MCF 10A (cell line): ENCODE data around the gene PPP1R15A. TPM values are rescaled to one million over a fixed set of nuclear protein-coding genes. Genes with fewer than 3 reads are reported as not detected.

ENCODE experiments used
- BruUV-seq: library from RNA; stranded (reverse); fragments of 400-500 nt; replicated peaks from 2 replicates; lab custom pipeline; 2021; lab: Mats Ljungman, UMichigan
- CTCF ChIA-PET: fragments of 300-600 bp; sonication (Branson Sonifier 250); formaldehyde crosslinking; extraction: SDS; loops from one replicate; lab custom pipeline; 2021; ENCODE audit warnings: antibody characterized with exemption, inconsistent platforms; lab: Yijun Ruan, JAX
- POLR2A ChIA-PET: fragments of 300-600, 350-650 bp; sonication (Branson Sonifier 250); formaldehyde crosslinking; extraction: SDS; loops from one replicate; lab custom pipeline; 2020; ENCODE audit warnings: antibody characterized with exemption, inconsistent platforms; lab: Yijun Ruan, JAX
- DNase-seq: peaks from one replicate; pipeline ENCODE4 v3.0.0-alpha.2; 2018; ENCODE audit not compliant: unreplicated experiment
- H3K27ac Mint-ChIP-seq: one replicate; pipeline ENCODE4 v1.8.0; 2022; ENCODE audit warnings: mild to moderate bottlenecking, low read depth, mixed read lengths; ENCODE audit not compliant: unreplicated experiment
- H3K27me3 Mint-ChIP-seq: one replicate; pipeline ENCODE4 v1.8.0; 2022; ENCODE audit warnings: mixed read lengths; ENCODE audit not compliant: insufficient read depth, unreplicated experiment
- H3K36me3 Mint-ChIP-seq: one replicate; pipeline ENCODE4 v1.8.0; 2022; ENCODE audit warnings: mild to moderate bottlenecking, moderate library complexity, mixed read lengths; ENCODE audit not compliant: insufficient read depth, unreplicated experiment
- H3K4me1 Mint-ChIP-seq: one replicate; pipeline ENCODE4 v1.8.0; 2022; ENCODE audit warnings: mixed read lengths; ENCODE audit not compliant: insufficient read depth, unreplicated experiment
- H3K4me3 Mint-ChIP-seq: one replicate; pipeline ENCODE4 v1.8.0; 2022; ENCODE audit warnings: mild to moderate bottlenecking, moderate library complexity, mixed read lengths; ENCODE audit not compliant: unreplicated experiment
- H3K9me3 Mint-ChIP-seq: one replicate; pipeline ENCODE4 v1.8.0; 2022; ENCODE audit warnings: mixed read lengths; ENCODE audit not compliant: unreplicated experiment
- intact Hi-C: fragments of 100-400 bp; cut with micrococcal nuclease; formaldehyde crosslinking; loops from 2 replicates; pipeline ENCODE4 v1.14.1; 2022
- total RNA-seq: library from RNA; stranded (reverse); gene quantifications from 2 replicates; pipeline ENCODE4 v1.2.3, GENCODE V29; 2022
- TF ChIP-seq, protein P1 (sequence below): fragments of 200-600 bp; IDR thresholded peaks from one replicate; pipeline ENCODE4 v1.8.0; 2022; ENCODE audit warnings: antibody characterized with exemption, mild to moderate bottlenecking; ENCODE audit not compliant: unreplicated experiment

Gene PPP1R15A
- total RNA-seq, 1 experiment from 2014 or later: 207 TPM

DNA sequence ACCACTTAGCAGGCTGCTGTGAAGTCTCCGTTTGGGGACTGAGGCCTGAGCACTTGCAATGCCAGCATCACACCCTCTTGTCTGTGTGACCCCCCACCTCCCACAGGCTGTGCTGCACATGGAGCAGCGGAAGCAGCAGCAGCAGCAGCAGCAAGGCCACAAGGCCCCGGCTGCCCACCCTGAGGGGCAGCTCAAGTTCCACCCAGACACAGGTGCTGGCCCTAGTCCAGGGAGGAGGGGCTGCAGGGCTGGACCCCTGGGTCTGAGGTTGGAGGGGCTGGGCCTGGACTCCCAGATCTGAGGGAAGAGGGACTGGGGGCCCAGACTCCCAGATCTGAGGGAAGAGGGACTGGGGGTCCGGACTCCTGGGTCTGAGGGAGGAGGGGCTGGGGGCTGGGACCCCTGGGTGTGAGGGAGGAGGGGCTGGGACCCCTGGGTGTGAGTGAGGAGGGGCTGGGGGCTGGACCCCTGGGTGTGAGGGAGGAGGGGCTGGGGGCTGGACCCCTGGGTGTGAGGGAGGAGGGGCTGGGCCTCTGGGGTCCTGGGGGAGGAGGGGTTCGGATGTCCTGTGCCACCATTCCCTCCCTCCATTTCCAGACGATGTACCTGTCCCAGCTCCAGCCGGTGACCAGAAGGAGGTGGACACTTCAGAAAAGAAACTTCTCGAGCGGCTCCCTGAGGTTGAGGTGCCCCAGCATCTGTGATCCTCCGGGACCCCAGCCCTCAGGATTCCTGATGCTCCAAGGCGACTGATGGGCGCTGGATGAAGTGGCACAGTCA lies 49.7 kb downstream of the PPP1R15A start:
- no TSS peak for BruUV-seq
- TF ChIP-seq, protein P1, sequence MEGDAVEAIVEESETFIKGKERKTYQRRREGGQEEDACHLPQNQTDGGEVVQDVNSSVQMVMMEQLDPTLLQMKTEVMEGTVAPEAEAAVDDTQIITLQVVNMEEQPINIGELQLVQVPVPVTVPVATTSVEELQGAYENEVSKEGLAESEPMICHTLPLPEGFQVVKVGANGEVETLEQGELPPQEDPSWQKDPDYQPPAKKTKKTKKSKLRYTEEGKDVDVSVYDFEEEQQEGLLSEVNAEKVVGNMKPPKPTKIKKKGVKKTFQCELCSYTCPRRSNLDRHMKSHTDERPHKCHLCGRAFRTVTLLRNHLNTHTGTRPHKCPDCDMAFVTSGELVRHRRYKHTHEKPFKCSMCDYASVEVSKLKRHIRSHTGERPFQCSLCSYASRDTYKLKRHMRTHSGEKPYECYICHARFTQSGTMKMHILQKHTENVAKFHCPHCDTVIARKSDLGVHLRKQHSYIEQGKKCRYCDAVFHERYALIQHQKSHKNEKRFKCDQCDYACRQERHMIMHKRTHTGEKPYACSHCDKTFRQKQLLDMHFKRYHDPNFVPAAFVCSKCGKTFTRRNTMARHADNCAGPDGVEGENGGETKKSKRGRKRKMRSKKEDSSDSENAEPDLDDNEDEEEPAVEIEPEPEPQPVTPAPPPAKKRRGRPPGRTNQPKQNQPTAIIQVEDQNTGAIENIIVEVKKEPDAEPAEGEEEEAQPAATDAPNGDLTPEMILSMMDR: no peak
- intact Hi-C loops: no loop called here
- ChIA-PET CTCF (no interaction called here), POLR2A (no interaction called here)
- Mint-ChIP-seq H3K27me3 (no peaks in the 10 kb centered on the region), H3K4me1 (no peaks in the 10 kb centered on the region), H3K27ac (no peak overlapping the region), H3K9me3 (no peaks in the 10 kb centered on the region), H3K36me3 (peaks cover 10% of the 10 kb centered on the region), H3K4me3 (no peak overlapping the region)
- DNase-seq: no peak

DNA sequence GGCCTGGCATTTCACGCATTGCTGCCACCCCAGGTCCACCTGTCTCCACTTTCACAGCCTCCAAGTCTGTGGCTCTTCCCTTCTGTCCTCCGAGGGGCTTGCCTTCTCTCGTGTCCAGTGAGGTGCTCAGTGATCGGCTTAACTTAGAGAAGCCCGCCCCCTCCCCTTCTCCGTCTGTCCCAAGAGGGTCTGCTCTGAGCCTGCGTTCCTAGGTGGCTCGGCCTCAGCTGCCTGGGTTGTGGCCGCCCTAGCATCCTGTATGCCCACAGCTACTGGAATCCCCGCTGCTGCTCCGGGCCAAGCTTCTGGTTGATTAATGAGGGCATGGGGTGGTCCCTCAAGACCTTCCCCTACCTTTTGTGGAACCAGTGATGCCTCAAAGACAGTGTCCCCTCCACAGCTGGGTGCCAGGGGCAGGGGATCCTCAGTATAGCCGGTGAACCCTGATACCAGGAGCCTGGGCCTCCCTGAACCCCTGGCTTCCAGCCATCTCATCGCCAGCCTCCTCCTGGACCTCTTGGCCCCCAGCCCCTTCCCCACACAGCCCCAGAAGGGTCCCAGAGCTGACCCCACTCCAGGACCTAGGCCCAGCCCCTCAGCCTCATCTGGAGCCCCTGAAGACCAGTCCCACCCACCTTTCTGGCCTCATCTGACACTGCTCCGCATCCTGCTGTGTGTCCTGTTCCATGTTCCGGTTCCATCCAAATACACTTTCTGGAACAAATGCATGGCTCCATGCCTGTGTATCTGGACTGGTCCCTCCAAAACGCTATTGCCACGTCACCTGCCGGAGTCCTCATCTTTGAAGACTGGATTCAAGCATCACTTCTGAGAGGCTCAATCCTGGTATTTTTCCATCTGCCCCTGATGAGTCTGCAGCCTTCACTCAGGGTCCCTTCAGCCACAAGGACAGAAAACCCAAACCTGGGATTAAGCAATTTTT lies 50.6 kb downstream of the PPP1R15A start:
- H3K27ac Mint-ChIP-seq: no peak overlapping the region
- no peaks in the 10 kb centered on the region for H3K27me3 Mint-ChIP-seq
- H3K36me3 Mint-ChIP-seq: peaks cover 7% of the 10 kb centered on the region
- POLR2A ChIA-PET: no interaction called here
- intact Hi-C loops: no loop called here
- TSS peak; percentile 75 for BruUV-seq
- no peaks in the 10 kb centered on the region for H3K4me1 Mint-ChIP-seq
- H3K4me3 Mint-ChIP-seq: no peak overlapping the region
- no peak for DNase-seq
- CTCF ChIA-PET: no interaction called here
- H3K9me3 Mint-ChIP-seq: no peaks in the 10 kb centered on the region
- TF ChIP-seq, protein P1: no peak

GRCh38 chr19:48925240-48925843 lies 53.1 kb downstream of the PPP1R15A start:
- TF ChIP-seq, protein P1: no peak
- no TSS peak for BruUV-seq
- H3K4me3 Mint-ChIP-seq: no peak overlapping the region
- H3K9me3 Mint-ChIP-seq: no peaks in the 10 kb centered on the region
- POLR2A ChIA-PET: interaction anchor here (0.8 to 2.9 kb wide), 4 partner anchors 11 to 53 kb away, joined by 3 to 14 read pairs (median 5); partner anchors contain the start of genes NUCB1 and PPP1R15A
- CTCF ChIA-PET: interaction anchor here (1.4 kb wide), 1 partner anchor 9 kb away, joined by 4 read pairs; no protein-coding TSS in a partner anchor
- no peaks in the 10 kb centered on the region for H3K4me1 Mint-ChIP-seq
- H3K27ac Mint-ChIP-seq: no peak overlapping the region
- peaks cover 6% of the 10 kb centered on the region for H3K36me3 Mint-ChIP-seq
- intact Hi-C loops: no loop called here
- peak; percentile 28 for DNase-seq
- no peaks in the 10 kb centered on the region for H3K27me3 Mint-ChIP-seq

Other genes with a start within 250 kb of the PPP1R15A start
- gene DBP, start 235.0 kb upstream of the PPP1R15A start, total RNA-seq: 0.25 and 0.56 TPM in 2 replicates
- gene CA11, start 226.2 kb upstream of the PPP1R15A start, total RNA-seq: 2.6 and 2.9 TPM in 2 replicates
- gene NTN5, start 199.4 kb upstream of the PPP1R15A start, total RNA-seq: 0.17 TPM in 1 of 2 replicates, not detected in the other
- gene FUT2, start 176.4 kb upstream of the PPP1R15A start, total RNA-seq: not detected in 2 replicates
- 0.22 and 0.65 TPM in 2 replicates for gene MAMSTR, start 152.7 kb upstream of the PPP1R15A start, total RNA-seq
- gene RASIP1, start 131.8 kb upstream of the PPP1R15A start, total RNA-seq: 1.9 and 3.0 TPM in 2 replicates
- 3.5 and 4.2 TPM in 2 replicates for gene IZUMO1, start 125.5 kb upstream of the PPP1R15A start, total RNA-seq
- gene FUT1, start 119.8 kb upstream of the PPP1R15A start, total RNA-seq: 10.5 and 14.7 TPM in 2 replicates
- gene FGF21, start 116.9 kb upstream of the PPP1R15A start, total RNA-seq: 0.49 and 0.93 TPM in 2 replicates
- gene BCAT2, start 61.4 kb upstream of the PPP1R15A start, total RNA-seq: 40.7 and 48.2 TPM in 2 replicates
- 0.26 and 0.32 TPM in 2 replicates for gene HSD17B14, start 35.9 kb upstream of the PPP1R15A start, total RNA-seq
- gene PLEKHA4, start 3.8 kb upstream of the PPP1R15A start, total RNA-seq: 10.1 and 11.9 TPM in 2 replicates
- not detected in 2 replicates for gene TULP2, start 26.3 kb downstream of the PPP1R15A start, total RNA-seq
- 61.4 and 76.8 TPM in 2 replicates for gene NUCB1, start 27.9 kb downstream of the PPP1R15A start, total RNA-seq
- gene DHDH, start 61.3 kb downstream of the PPP1R15A start, total RNA-seq: not detected in 2 replicates
- gene BAX, start 82.5 kb downstream of the PPP1R15A start, total RNA-seq: 130 and 152 TPM in 2 replicates
- gene FTL, start 92.9 kb downstream of the PPP1R15A start, total RNA-seq: 275 and 390 TPM in 2 replicates
- 29.7 and 42.7 TPM in 2 replicates for gene GYS1, start 120.9 kb downstream of the PPP1R15A start, total RNA-seq
- 126 and 156 TPM in 2 replicates for gene RUVBL2, start 121.5 kb downstream of the PPP1R15A start, total RNA-seq
- not detected in 2 replicates for gene LHB, start 144.7 kb downstream of the PPP1R15A start, total RNA-seq
- gene CGB3, start 151.9 kb downstream of the PPP1R15A start, total RNA-seq: not detected in 2 replicates
- gene CGB2, start 159.5 kb downstream of the PPP1R15A start, total RNA-seq: not detected in 2 replicates
- gene CGB1, start 164.5 kb downstream of the PPP1R15A start, total RNA-seq: not detected in 2 replicates
- gene CGB5, start 171.4 kb downstream of the PPP1R15A start, total RNA-seq: not detected in 2 replicates
- 1.3 TPM in 1 of 2 replicates, not detected in the other for gene CGB8, start 176.7 kb downstream of the PPP1R15A start, total RNA-seq
- gene CGB7, start 185.3 kb downstream of the PPP1R15A start, total RNA-seq: 2.3 and 2.5 TPM in 2 replicates
- gene NTF4, start 192.4 kb downstream of the PPP1R15A start, total RNA-seq: 6.0 and 7.8 TPM in 2 replicates
- gene KCNA7, start 200.3 kb downstream of the PPP1R15A start, total RNA-seq: not detected in 2 replicates
- 199 and 200 TPM in 2 replicates for gene SNRNP70, start 213.0 kb downstream of the PPP1R15A start, total RNA-seq
- gene LIN7B, start 241.9 kb downstream of the PPP1R15A start, total RNA-seq: 2.6 and 3.2 TPM in 2 replicates
- gene C19orf73, start 246.7 kb downstream of the PPP1R15A start, total RNA-seq: 2.4 and 3.2 TPM in 2 replicates
- gene PPFIA3, start 247.1 kb downstream of the PPP1R15A start, total RNA-seq: 6.7 and 8.0 TPM in 2 replicates